Measurements from ENCODE around the gene FAIM2. TPM values are rescaled to one million over a fixed set of nuclear protein-coding genes. Genes with fewer than 3 reads are reported as not detected.
A peak's percentile ranks its signal among the peaks of the same experiment; 100 is the strongest.
"Not testable (repeated sequence)": the region's sequence is repeated elsewhere in the genome, so short reads cannot be mapped to it uniquely, and the experiment has no call there.

FAIM2 gene
- total and polyA plus RNA-seq, 4 donors, result 18.1 to 203 (median 130) TPM

DNA sequence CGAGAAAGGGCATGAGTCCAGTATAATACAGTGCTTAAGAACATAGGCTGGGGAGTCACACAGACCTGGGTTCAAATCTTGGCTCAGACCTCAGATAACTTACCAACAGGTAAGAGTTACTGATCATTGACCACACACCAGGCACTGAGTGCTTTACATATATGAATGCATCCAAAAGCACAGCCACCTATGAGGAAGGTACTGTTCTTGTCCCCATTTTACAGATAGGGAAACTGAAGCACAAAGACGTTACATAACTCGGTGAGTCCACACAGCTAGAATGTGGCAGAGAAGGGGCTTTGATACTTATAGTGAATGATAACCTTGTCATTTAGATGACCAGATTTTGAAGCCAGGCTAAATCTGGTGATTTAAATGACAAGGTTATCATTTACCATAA lies 27.6 kb downstream of the FAIM2 start:
- no peak for DNase-seq (ENCODE audit: low read depth in 4 of 6, low spot score in 6 of 6)
- no peak overlapping the region for H3K27ac ChIP-seq (ENCODE audit: low read depth, low read length)
- peaks cover 22% of the 10 kb centered on the region for H3K4me1 ChIP-seq (ENCODE audit: control insufficient read depth, insufficient read depth, low read length)
- no peaks in the 10 kb centered on the region for H3K9me3 ChIP-seq (ENCODE audit: control insufficient read depth, insufficient read depth, low read length)
- 95% methylated on average over 2 of the region's 3 CpGs for WGBS (ENCODE audit: insufficient coverage)
- peaks cover 39% of the 10 kb centered on the region for H3K36me3 ChIP-seq (ENCODE audit: control insufficient read depth, insufficient read depth, low read length)
- no peak overlapping the region for H3K4me3 ChIP-seq (ENCODE audit: low read depth, low read length)
- no peaks in the 10 kb centered on the region for H3K27me3 ChIP-seq (ENCODE audit: control insufficient read depth, insufficient read depth, low read length)

DNA sequence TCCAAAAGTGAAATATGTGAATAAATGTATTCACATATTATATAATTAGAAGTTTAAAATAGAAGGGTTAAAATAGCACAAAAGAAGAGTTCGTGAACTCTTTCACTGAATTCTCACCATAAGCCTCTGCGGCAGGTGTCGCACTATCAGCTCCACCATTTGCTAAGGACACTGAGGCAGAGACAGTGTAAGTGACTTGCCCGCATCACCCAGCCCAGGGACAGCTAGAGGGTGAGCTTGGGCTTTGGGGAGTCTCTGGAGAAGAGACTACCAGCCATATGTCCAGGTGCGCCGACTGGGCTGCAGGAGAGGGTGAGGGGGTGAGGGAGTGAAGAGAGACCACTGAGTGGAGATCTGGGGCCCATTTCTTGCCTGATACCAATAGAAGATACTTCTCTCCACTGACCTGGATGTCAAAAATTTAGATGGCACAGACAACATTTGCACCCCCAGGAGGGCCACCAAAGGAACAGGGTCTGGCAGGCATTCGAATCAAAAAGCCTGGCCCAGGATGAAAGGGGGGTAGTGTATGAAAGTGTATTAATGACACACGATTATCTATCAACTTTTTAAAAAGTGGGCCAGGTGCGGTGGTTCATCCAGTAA lies 28.5 kb downstream of the FAIM2 start:
- H3K36me3 ChIP-seq (ENCODE audit: control insufficient read depth, insufficient read depth, low read length), result peaks cover 37% of the 10 kb centered on the region
- H3K4me3 ChIP-seq (ENCODE audit: low read depth, low read length), result no peak overlapping the region
- 100% methylated on average over 2 of the region's 9 CpGs for WGBS (ENCODE audit: insufficient coverage)
- no peak for DNase-seq (ENCODE audit: low read depth in 4 of 6, low spot score in 6 of 6)
- H3K27ac ChIP-seq (ENCODE audit: low read depth, low read length), result no peak overlapping the region
- no peaks in the 10 kb centered on the region for H3K9me3 ChIP-seq (ENCODE audit: control insufficient read depth, insufficient read depth, low read length)
- no peaks in the 10 kb centered on the region for H3K27me3 ChIP-seq (ENCODE audit: control insufficient read depth, insufficient read depth, low read length)
- peaks cover 23% of the 10 kb centered on the region for H3K4me1 ChIP-seq (ENCODE audit: control insufficient read depth, insufficient read depth, low read length)

DNA sequence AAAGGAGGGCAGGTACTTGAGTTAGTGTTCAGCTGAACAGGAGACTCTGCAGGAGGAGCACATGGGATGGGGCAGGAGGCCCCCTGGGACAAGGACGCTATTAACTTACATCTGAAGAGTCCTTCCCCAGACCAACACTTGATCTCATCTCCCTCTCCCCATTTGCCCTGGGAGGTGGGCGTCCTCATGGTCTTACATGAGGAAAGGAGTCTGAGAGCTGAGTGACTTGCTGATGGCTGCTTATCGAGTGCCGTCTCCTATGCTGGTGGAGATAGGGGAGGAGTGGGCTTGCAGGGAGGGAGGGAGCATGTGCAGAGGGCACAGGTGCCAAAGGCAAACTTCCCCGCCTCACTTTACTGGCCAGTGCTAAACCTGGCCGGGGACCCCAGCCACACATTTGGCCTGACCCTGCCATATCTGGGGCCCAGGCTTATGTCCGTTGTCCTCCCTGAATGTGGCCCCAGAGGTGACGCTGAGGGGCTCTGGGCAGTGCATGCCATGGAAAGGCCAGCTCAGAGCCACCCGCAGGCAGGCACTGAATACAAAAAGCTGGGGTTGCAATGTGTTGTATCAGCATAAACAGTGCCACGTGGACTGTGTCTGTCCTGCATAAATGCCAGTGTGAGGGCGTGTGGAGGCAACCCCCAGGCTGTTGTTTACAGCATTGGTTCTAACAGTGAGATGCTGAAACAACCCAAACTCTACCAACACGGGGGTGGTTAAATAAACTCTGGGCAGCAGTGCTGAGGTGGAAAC lies 29.4 kb downstream of the FAIM2 start:
- 77% methylated on average over 8 of the region's 12 CpGs for WGBS (ENCODE audit: insufficient coverage)
- no peak for DNase-seq (ENCODE audit: low read depth in 4 of 6, low spot score in 6 of 6)
- Histone ChIP-seq H3K4me3 (ENCODE audit: low read depth, low read length) (no peak overlapping the region), H3K36me3 (ENCODE audit: control insufficient read depth, insufficient read depth, low read length) (peaks cover 41% of the 10 kb centered on the region), H3K9me3 (ENCODE audit: control insufficient read depth, insufficient read depth, low read length) (no peaks in the 10 kb centered on the region), H3K27ac (ENCODE audit: low read depth, low read length) (no peak overlapping the region), H3K27me3 (ENCODE audit: control insufficient read depth, insufficient read depth, low read length) (no peaks in the 10 kb centered on the region), H3K4me1 (ENCODE audit: control insufficient read depth, insufficient read depth, low read length) (peaks cover 32% of the 10 kb centered on the region)

DNA sequence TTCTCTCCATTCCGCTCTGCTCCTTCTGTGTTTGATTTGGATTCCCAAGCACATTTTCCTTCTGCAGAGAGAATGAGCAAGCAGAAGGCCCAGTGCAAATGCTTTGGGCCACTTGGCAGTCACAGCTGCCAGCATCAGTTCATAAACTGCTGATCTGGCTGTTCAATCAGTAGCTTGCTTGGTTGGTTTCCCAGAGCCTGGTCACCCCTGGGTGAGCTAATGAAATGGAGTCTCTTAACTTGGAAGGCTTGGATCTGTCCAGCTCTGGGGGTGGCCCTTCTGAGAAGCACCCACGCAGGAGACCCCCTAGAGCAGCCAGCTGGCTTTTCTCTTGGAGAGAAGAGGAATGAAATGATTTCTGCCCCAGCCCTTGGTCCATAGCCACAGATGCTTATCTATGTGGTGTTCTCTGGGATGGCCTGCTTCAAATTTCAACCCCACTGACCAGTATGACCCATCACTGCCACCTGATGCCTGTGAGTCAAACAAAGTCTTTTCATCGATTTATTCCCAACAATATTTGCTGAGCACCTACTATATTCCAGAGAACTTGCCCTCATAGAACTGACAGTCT lies 30.3 kb downstream of the FAIM2 start:
- H3K4me1 ChIP-seq (ENCODE audit: control insufficient read depth, insufficient read depth, low read length), result peaks cover 41% of the 10 kb centered on the region
- 89% methylated on average over 1 of the region's 3 CpGs for WGBS (ENCODE audit: insufficient coverage)
- no peaks in the 10 kb centered on the region for H3K27me3 ChIP-seq (ENCODE audit: control insufficient read depth, insufficient read depth, low read length)
- peaks cover 44% of the 10 kb centered on the region for H3K36me3 ChIP-seq (ENCODE audit: control insufficient read depth, insufficient read depth, low read length)
- peak in 1 of 6 donors; percentile 55 for DNase-seq (ENCODE audit: low read depth in 4 of 6, low spot score in 6 of 6)
- H3K9me3 ChIP-seq (ENCODE audit: control insufficient read depth, insufficient read depth, low read length), result no peaks in the 10 kb centered on the region
- no peak overlapping the region for H3K4me3 ChIP-seq (ENCODE audit: low read depth, low read length)
- H3K27ac ChIP-seq (ENCODE audit: low read depth, low read length), result no peak overlapping the region

DNA sequence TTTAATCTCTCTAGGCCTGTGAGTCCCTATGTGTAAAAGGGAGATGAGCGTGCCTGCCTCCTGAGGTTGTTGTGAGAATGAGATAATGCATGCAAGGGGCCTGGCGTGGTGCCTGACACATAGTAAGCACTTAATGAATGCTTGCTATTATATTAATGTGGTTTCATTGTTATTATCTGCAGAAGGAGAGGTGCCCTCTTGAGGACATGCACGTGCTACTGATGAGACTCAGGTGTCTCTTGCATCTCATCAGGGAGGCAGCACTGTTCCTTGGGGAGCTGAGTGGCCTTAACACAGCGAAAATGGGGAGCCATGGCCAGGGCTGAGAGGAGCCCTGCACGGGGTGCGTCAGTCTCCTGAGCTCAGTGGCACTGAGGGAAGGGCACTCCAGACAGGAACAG lies 30.9 kb downstream of the FAIM2 start:
- no peaks in the 10 kb centered on the region for H3K27me3 ChIP-seq (ENCODE audit: control insufficient read depth, insufficient read depth, low read length)
- no peaks in the 10 kb centered on the region for H3K9me3 ChIP-seq (ENCODE audit: control insufficient read depth, insufficient read depth, low read length)
- H3K27ac ChIP-seq (ENCODE audit: low read depth, low read length), result no peak overlapping the region
- peaks cover 37% of the 10 kb centered on the region for H3K36me3 ChIP-seq (ENCODE audit: control insufficient read depth, insufficient read depth, low read length)
- peak in 2 of 6 donors; percentile 44 to 54 for DNase-seq (ENCODE audit: low read depth in 4 of 6, low spot score in 6 of 6)
- no peak overlapping the region for H3K4me3 ChIP-seq (ENCODE audit: low read depth, low read length)
- H3K4me1 ChIP-seq (ENCODE audit: control insufficient read depth, insufficient read depth, low read length), result peaks cover 47% of the 10 kb centered on the region
- whole genome bisulfite sequencing (ENCODE audit: insufficient coverage), result 62% methylated on average over 6 of the region's 6 CpGs

DNA sequence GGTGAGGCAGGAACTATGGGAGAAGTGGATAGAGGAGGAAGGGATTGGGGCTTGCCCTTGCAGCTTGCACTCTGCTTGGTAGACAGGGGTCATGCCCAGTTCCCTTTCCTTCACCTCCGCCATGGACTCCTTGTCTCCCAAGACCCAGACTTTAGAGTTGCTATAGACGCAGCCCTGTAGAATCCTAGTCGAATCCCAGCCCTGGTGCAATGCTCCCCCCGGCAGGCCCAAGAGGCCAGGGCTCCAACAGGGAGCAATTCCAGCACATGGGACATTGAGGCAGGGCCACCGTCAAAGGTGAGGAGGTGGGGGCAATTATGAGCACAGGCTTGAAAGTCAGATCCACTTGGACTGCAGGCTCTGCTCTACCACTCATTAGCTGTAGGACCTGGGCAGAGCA lies 31.3 kb downstream of the FAIM2 start:
- WGBS (ENCODE audit: insufficient coverage), result 85% methylated on average over 5 of the region's 5 CpGs
- no peaks in the 10 kb centered on the region for H3K9me3 ChIP-seq (ENCODE audit: control insufficient read depth, insufficient read depth, low read length)
- no peak overlapping the region for H3K4me3 ChIP-seq (ENCODE audit: low read depth, low read length)
- no peak for DNase-seq (ENCODE audit: low read depth in 4 of 6, low spot score in 6 of 6)
- H3K4me1 ChIP-seq (ENCODE audit: control insufficient read depth, insufficient read depth, low read length), result peaks cover 51% of the 10 kb centered on the region
- H3K27me3 ChIP-seq (ENCODE audit: control insufficient read depth, insufficient read depth, low read length), result no peaks in the 10 kb centered on the region
- no peak overlapping the region for H3K27ac ChIP-seq (ENCODE audit: low read depth, low read length)
- peaks cover 33% of the 10 kb centered on the region for H3K36me3 ChIP-seq (ENCODE audit: control insufficient read depth, insufficient read depth, low read length)

DNA sequence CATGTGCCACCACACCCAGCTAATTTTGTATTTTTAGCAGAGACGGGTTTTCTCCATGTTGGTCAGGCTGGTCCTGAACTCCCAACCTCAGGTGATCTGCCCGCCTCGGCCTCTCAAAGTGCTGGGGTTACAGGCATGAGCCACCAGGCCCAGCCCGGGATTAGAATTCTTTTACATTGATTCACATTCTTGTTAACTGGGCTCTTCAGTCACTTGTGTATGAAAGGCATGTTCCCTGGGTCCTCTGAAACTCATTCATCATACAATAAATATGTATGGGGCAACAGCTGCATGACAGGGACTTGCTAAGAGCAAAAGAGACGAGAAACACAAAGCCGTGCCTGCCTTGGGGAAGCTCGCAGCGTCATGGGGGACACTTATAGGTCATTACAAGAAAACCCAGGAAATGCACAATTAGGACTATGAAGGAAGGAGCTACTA lies 31.9 kb downstream of the FAIM2 start:
- H3K4me3 ChIP-seq (ENCODE audit: low read depth, low read length); H3K27me3 ChIP-seq (ENCODE audit: control insufficient read depth, insufficient read depth, low read length); H3K27ac ChIP-seq (ENCODE audit: low read depth, low read length); DNase-seq (ENCODE audit: low read depth in 4 of 6, low spot score in 6 of 6); H3K9me3 ChIP-seq (ENCODE audit: control insufficient read depth, insufficient read depth, low read length): not testable (repeated sequence)
- H3K36me3 ChIP-seq (ENCODE audit: control insufficient read depth, insufficient read depth, low read length), result peaks cover 28% of the 10 kb centered on the region
- WGBS (ENCODE audit: insufficient coverage), result 85% methylated on average over 8 of the region's 8 CpGs
- H3K4me1 ChIP-seq (ENCODE audit: control insufficient read depth, insufficient read depth, low read length), result peaks cover 56% of the 10 kb centered on the region

DNA sequence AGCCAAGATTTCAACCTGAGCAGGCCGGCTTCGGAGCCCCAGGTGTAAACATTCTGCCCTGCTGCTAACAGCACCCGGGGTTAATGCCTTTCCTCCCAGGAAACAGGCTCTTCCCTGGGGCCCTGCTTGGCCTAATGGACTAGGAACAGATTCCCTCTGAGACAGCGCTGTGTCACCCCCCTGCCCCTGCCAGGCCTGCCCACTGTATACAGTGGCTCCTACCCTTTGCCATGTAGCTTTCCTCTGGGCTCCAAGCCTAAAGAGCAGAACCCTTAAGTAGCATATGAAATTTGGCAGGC lies 32.5 kb downstream of the FAIM2 start:
- Histone ChIP-seq H3K27me3 (ENCODE audit: control insufficient read depth, insufficient read depth, low read length) (no peaks in the 10 kb centered on the region), H3K4me1 (ENCODE audit: control insufficient read depth, insufficient read depth, low read length) (peaks cover 57% of the 10 kb centered on the region), H3K27ac (ENCODE audit: low read depth, low read length) (no peak overlapping the region), H3K4me3 (ENCODE audit: low read depth, low read length) (no peak overlapping the region), H3K36me3 (ENCODE audit: control insufficient read depth, insufficient read depth, low read length) (peaks cover 26% of the 10 kb centered on the region), H3K9me3 (ENCODE audit: control insufficient read depth, insufficient read depth, low read length) (no peaks in the 10 kb centered on the region)
- 85% methylated on average over 4 of the region's 4 CpGs for WGBS (ENCODE audit: insufficient coverage)
- no peak for DNase-seq (ENCODE audit: low read depth in 4 of 6, low spot score in 6 of 6)

DNA sequence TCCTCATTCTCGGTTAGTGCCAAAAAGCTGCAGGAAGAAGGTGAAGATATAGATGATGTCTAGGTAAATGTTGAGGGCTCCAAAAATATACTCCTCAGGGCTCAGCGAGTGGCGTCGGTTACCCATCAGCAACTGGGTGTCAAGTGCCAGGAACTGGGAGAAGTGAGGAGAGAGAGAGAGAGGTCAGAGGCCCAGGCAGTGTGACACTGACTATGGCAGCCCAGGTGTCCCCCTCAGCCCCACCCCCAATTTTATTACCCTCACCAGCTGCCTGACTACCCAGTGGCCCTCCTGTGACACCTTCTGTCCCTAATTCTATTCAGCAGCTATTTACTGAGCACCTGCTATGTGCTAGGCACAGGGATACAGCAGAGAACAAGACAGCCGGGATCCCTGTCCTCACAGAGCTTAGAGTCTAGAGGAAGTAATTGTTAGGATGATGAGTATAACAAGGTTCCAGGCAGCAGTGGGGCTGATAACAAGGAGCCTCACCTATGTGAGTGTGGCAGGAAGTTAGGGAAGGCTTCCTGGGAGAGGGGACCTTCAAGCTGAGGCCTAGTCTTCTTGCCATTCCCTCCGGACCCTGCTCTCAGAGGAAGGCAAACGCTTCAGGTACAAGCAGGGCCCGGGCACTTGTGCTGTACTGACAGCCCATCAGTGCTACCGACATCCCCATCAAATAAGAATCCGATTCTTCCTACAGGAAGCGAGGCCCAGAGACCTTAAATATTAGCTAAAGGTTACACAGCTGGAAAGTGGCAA lies 33.0 kb downstream of the FAIM2 start:
- 96% methylated on average over 11 of the region's 11 CpGs for WGBS (ENCODE audit: insufficient coverage)
- peaks cover 26% of the 10 kb centered on the region for H3K36me3 ChIP-seq (ENCODE audit: control insufficient read depth, insufficient read depth, low read length)
- H3K27me3 ChIP-seq (ENCODE audit: control insufficient read depth, insufficient read depth, low read length), result no peaks in the 10 kb centered on the region
- H3K4me1 ChIP-seq (ENCODE audit: control insufficient read depth, insufficient read depth, low read length), result peaks cover 57% of the 10 kb centered on the region
- H3K9me3 ChIP-seq (ENCODE audit: control insufficient read depth, insufficient read depth, low read length), result no peaks in the 10 kb centered on the region
- DNase-seq (ENCODE audit: low read depth in 4 of 6, low spot score in 6 of 6), result no peak
- no peak overlapping the region for H3K27ac ChIP-seq (ENCODE audit: low read depth, low read length)
- no peak overlapping the region for H3K4me3 ChIP-seq (ENCODE audit: low read depth, low read length)

All from spinal cord (tissue), 10 donors.